Fibroblast of skin of right biceps (primary cell): ENCODE data around the gene CAPSL.
"Not testable (repeated sequence)": the region's sequence is repeated elsewhere in the genome, so short reads cannot be mapped to it uniquely, and the experiment has no call there.

ENCODE experiments used
- DNase-seq: peaks from one replicate; pipeline ENCODE4 v3.0.0-alpha.2; 2013

CAPSL gene

DNA sequence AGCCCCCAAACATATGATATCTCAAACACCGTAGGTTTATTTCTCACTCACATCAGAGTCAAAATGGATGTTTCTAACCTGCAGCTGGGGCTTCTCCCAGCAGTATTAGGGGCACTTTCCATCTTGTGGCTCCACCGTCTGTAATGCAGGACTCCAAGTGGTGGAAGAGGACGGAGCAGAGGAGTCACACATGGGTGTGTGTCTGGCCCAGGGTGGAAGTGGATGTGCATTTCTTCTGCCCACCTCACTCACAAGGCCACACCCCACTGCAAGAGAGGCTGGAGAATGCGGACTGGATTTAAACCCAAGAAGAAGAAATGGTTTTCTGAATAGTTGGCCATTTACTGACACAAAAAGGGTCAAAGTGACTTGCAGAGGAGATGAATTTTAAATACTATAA lies 67.8 kb downstream of the CAPSL start:
- no peak for DNase-seq

DNA sequence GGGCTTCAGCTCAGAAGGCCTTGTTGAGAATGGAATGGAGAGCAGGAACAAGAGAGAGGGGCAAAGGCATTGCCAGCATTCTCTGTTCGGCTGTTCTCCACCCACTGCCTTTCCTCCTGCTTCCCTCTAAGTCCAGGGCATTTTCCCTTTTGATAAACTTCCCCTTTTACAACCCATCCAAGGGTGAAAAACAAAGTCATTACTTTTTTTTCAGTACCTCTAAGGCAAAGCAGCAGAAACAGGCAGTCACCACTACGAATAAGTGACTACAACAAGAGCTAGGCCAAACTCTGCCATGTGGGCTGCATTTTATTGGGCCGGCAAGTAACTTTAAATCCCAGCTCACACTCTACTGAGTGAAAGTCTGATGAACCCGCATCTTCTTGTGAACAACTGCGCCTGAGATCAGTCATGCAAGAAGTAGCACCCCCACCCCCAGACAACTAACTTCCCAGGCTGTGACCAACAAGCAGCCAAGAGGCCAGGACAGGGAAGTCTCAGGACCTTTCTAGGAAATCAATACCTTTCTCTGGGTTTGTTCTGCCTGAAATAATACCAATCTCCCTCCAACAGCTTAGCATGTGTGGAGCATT lies 68.6 kb downstream of the CAPSL start:
- DNase-seq, result no peak

DNA sequence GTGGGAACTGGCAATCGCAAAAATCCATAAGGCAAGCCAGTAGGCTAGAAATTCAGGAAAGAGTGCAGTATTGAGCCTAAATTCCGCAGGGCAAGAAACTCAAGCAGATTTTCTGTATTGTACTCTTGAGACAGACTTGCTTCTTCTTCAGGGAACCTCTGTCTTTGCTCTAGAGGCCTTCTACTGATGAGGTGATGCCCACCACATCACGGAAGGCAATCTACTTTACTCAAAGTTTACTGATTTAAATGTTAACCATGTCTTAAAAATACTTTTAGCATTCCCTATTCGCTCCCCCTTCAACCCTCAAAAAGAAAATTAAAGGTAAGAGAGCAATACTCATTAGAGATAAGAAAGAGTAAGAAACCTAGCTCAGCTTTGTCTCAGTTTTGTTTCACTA lies 70.4 kb downstream of the CAPSL start:
- DNase-seq, result no peak

DNA sequence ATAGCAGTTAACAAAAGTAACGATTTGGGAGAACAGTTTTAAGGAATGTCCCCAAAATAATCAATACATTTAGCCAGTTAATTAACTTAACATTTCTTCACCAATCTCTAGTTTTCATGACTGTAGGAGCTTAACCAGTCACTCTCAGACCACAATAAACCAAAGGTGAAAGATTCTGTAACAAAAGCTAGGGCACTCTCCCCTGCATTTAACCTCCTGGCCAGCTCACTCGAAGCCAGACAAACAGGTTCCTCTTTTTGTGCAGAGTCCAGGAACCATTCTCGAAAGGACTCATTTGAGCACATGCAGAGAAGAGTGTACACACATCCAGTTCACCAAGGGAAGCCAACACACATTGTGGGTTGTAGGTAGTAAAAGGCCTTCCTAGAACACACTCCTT lies 75.3 kb downstream of the CAPSL start:
- DNase-seq, result no peak

DNA sequence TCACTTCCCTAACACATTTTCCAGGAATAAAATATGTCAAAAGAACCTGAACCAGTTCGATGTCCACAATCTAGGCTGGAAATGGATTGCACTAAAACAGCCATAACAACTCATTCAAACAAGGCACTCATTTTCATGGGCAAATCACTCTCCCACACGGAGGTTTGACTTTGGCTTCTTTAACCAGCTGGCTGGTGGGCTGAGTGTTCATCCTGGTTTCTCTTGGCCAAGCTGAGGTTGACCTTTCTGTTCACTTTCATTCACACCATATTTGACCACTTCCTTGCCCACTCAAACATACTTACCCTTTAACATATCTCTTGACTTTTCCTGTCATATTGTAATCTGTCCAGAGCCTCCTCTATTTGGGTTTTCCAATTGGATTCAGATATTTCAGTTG lies 76.3 kb downstream of the CAPSL start:
- no peak for DNase-seq

DNA sequence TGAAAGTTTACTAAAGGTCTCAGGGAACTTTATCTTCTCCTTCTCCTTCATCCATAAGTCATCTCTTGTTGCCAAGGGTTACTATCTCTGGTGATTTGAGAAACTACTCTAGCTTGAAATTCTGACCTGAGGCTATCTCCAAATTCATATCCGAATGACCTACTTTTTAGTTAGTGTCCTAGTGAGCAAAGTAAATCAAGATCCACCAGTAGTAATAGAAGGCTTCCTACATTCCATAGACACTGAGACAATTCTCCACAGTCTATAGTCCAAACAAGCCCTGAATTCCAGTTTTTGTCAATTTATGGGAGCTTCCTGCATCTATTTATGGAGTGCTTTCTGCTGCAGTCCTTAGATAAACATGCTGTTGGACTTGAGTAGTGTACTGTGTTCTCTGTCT lies 76.7 kb downstream of the CAPSL start:
- DNase-seq, result peak; percentile 67

DNA sequence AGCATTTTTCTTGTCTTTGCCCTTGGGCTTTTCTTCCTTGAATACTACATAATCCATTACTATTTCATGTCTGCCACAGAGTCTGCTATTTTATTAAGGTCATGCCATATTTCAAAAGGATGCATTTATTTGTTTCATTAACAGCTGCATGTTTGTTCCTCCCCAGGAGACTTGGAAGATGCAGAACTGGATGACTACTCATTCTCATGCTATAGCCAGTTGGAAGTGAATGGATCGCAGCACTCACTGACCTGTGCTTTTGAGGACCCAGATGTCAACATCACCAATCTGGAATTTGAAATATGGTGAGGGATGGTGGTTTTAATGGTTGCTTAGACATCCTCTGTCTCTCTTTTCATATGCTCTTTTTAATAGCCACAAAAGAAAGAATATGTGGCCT lies 77.7 kb downstream of the CAPSL start:
- DNase-seq, result peak; percentile 83

DNA sequence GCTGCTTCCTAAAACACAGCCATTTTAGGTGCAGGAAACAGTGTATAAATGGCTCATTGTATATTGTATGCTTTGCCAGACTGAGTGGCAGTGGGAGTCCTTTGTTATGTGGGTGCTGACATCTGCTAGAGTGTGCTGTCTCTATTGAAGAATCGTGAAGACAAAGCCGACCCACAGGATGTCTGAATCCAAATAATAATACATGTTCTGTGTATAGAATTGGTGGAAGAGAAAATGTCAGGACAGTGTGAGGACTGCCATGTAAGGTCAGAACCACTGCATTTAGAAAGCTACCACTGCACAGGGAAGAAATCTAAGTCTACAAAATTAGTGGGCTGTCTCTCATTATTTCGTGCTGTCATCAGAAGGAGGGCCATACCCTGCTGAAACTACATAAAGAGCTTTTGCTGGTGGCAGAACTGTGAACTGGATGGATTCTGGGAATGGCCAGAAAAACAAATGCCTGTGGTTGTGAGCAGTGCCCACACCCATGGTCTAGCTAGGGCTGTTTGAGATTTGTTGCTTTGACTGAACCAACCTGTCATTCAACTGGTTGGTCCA lies 79.2 kb downstream of the CAPSL start:
- peak; percentile 78 for DNase-seq

DNA sequence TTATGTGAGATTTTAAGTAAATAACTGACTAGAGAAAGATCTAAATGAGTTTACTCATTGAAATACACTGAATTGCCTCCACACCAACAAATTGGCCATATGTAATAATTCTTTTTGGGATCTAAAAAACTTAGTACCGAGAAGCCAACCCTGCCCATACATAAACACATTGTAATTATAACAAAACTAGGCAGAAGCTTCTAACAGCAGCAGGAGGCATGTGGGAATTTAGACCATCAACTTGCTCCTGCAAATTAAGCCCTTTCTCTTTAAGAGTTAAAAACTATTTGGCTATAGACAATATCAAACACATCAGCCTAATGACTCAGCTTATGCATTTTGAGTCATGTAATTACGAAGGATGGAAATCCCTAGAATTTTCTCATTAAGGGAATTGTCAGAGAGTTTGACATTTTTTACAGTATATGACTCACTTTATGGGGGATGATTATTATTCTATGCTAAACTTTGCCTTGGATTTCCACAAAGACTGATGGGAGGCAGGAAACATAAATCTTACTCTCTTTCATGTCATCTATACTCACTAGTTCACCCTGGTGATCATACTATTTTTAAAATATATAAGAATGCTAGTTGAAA lies 80.7 kb downstream of the CAPSL start:
- peak; percentile 97 for DNase-seq

DNA sequence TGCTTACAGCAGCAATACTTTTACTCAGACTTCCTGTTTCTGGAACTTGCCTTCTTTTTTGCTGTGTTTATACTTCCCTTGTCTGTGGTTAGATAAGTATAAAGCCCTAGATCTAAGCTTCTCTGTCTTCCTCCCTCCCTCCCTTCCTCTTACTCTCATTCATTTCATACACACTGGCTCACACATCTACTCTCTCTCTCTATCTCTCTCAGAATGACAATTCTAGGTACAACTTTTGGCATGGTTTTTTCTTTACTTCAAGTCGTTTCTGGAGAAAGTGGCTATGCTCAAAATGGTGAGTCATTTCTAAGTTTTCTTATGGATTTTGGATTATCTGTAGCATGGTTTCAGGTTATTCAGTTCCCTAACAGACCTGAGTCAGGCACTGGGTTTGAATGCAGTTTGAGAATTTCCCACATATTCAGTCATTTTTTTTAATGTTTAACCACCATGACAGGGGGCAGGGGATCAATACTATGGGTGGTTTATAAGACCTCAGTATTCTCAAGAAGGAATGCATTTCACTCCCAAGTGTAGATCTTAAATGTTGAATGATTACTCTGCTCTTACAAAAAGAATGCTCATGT lies 81.6 kb downstream of the CAPSL start, which contains the start of gene IL7R:
Gene IL7R, plus strand, starts transcription at position 127 of the 587 bp plus-strand sequence. Its CDS starts 87 bp downstream, at position 214.
- peak; percentile 79 for DNase-seq

DNA sequence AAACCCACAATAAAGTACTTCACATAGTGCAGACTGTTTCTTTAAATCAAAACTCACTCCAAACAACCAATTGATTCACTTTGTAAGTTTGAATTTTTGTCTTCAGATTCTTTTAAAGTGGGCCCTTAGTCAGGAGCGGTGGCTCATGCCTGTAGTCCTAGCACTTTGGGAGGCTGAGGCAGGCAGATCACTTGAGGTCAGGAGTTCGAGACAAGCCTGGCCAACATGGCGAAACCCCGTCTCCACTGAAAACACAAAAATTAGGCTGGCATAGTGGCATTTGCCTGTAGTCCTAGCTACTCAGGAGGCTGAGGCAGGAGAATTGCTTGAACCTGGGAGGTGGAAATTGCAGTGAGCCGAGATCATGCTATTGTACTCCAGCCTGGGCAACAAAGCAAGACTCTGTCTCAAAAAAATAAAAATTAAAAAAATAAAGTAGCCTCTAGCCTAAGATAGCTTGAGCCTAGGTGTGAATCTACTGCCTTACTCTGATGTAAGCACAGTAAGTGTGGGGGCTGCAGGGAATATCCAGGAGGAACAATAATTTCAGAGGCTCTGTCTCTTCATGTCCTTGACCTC lies 82.1 kb downstream of the CAPSL start:
- not testable (repeated sequence) for DNase-seq

DNA sequence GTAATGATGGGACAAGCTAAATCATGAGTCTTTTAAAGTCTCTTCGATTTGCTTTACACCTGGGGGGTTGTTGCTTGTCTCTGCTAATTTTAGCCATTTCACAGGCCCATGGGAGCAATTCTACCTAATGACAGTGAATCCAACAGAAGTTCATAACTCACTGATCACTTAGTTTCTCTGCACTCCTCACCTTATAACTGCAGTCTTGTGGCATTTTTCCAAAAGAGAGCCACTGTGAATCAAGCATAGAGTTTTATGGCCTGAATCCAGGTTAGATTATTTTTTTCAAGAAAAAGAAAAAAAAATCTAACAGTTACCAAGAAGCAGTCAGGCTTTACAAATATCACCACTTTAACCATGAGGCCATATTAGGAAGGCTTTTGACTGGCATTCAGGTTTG lies 83.2 kb downstream of the CAPSL start:
- DNase-seq, result peak; percentile 42
